Stimulated activated CD4-positive, alpha-beta T cell treated with anti-CD3 and anti-CD28 coated beads, Interleukin-15, amount 100 ng/mL, for 24 hours (primary cell): ENCODE results near the gene ANKMY1.

Experiments
- DNase-seq: peaks from one replicate; pipeline ENCODE4 v3.0.0-alpha.2; 2020

ANKMY1 gene, protein sequence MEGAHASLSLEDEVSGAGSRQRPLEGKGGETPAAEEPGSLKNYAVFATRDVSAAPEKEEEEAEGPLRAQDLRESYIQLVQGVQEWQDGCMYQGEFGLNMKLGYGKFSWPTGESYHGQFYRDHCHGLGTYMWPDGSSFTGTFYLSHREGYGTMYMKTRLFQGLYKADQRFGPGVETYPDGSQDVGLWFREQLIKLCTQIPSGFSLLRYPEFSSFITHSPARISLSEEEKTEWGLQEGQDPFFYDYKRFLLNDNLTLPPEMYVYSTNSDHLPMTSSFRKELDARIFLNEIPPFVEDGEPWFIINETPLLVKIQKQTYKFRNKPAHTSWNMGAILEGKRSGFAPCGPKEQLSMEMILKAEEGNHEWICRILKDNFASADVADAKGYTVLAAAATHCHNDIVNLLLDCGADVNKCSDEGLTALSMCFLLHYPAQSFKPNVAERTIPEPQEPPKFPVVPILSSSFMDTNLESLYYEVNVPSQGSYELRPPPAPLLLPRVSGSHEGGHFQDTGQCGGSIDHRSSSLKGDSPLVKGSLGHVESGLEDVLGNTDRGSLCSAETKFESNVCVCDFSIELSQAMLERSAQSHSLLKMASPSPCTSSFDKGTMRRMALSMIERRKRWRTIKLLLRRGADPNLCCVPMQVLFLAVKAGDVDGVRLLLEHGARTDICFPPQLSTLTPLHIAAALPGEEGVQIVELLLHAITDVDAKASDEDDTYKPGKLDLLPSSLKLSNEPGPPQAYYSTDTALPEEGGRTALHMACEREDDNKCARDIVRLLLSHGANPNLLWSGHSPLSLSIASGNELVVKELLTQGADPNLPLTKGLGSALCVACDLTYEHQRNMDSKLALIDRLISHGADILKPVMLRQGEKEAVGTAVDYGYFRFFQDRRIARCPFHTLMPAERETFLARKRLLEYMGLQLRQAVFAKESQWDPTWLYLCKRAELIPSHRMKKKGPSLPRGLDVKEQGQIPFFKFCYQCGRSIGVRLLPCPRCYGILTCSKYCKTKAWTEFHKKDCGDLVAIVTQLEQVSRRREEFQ

GRCh38 chr2:240557808-240558207, at the start of gene ANKMY1:
ANKMY1 (minus strand) TSS chr2:240557988; CDS start chr2:240557335, 653 bp downstream.
- peak; percentile 87 for DNase-seq

DNA sequence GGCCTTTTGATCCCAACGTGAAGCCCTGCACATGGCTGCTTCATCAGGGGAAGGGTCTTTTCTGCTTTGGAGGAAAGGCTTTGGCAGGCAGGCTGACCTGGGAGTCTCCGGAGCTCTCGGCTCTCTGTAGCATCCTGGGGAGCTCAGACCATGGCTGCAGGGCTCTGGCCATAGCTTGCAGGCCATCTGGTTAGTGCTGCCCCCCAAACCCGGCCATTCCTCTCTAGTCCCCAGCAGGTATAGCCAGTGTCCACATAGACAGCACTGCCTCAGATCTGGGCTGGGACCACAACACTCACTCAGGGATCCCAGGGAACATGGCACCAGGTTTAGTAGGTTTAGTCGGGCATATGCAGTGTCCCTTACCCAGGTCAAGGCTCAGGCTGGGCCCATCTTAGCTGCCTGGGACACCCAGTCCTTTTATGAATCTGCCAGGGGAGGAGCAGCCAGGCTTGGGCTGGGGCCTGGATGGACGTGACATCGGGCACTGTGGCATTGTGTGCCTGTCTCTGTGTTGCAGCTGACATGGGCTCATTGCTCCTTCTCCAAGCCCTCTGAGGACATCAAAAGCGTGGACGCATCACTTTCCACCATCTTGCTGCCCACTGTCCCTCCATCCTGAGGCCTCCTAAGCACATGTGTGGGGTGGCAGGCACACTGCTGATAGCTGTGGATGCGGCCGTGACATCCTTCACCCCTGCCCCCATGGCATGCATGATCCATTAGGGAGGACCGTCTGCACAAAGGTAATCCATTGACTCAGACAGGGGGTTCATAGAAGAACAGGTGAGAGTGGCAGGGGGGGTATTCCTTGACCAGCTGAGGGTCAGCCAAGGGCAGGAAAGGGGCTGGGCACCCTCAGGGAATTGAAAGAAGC, 48.3 kb upstream of the ANKMY1 start:
- DNase-seq = no peak

DNA sequence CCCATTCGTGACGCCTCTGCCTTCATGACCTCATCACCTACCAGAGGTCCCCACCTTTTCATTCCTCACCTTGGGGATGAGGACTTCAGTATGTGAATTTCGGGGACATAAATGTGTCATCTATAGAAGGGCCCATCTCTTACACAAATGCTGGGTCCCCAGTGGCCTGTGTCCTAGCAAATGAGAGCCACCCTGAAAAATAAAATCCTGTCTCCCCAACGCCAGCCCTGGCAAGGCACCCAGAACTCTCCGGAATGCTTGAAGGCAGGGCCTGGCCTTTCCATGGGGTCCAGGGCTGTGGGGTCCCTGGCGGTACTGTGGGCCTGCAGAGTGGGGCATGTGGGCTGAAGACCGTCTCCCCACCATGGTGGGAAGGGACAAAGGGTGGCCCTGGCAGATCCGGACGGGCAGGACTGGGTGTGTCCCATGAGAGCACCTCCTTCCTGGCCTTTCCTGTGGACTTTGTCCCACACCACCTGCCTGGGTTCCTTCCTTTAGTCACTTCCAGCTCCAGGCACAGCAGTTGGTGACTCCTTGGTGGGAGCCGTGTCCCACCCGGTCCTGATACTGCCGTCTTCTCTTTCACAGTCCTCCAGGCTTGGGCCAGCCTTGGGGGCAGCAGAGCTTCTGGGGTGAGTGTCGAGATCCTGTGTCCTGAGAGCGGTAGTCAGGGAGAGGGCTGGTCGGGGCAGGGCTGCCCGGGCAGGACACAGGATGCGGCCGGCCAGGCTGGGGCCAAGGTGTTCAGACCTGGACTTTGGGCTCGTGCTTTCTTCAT, 47.3 kb upstream of the ANKMY1 start:
- no peak for DNase-seq

- peak; percentile 5 for DNase-seq
These were observed 46.6 kb upstream of the ANKMY1 start for GRCh38 chr2:240604291-240604938.

DNA sequence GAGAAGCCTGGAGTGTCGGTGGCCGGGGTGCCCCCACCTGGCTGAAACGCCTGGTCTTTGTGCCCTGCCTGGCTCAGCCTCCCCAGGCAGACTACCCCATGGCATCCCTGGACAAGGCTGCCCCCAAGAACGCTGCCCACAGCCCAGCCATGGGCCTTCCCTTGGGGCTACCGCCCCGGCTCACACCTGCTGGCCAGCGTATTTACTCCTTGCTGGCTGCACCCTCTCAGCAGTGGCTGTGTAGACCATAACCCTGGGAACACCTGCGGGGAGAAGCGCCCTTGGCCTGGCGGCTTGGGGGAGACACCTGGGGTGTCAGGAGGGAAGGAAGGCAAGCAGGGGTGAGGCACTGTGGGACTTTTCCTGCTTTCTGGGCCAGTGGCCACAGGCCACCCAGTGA, 46.1 kb upstream of the ANKMY1 start:
- peak; percentile 1 for DNase-seq

DNA sequence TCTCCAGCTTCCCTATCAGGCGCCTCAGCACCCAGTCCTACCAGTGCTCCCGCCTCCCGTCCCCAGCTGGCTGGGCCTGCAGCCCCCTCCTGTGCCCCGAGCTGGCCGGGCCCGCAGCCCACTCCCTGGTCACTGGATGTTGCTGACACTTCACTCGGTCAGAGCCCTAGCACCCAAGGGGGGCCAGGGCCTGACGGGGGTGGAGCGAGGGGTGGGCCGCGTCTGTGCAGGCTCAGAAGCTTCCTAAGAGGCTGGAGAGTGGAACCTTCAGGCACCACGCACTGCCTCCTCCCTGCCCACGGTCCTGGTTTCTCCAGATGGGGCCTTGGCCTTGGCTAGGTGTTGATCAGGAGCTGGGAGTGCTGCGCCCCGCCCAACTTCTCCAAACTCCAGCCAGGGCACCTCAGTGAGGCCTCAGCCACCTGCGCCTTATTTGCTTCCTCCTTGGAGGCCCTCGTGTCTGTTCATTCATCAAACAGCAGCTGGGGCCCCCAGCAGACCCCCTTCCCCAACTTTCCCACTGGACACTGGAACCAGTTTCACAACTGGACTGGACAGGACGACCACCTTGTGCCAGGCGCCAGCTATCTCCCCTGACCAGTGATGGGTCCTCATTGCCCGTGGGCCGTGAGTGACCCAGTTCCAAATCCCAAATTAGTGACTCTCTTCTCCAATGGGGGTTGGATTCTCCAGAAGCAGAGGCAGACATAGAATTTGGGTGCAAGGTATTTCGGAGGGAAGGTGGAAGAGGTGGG, 45.5 kb upstream of the ANKMY1 start:
- peak; percentile 1 for DNase-seq

DNA sequence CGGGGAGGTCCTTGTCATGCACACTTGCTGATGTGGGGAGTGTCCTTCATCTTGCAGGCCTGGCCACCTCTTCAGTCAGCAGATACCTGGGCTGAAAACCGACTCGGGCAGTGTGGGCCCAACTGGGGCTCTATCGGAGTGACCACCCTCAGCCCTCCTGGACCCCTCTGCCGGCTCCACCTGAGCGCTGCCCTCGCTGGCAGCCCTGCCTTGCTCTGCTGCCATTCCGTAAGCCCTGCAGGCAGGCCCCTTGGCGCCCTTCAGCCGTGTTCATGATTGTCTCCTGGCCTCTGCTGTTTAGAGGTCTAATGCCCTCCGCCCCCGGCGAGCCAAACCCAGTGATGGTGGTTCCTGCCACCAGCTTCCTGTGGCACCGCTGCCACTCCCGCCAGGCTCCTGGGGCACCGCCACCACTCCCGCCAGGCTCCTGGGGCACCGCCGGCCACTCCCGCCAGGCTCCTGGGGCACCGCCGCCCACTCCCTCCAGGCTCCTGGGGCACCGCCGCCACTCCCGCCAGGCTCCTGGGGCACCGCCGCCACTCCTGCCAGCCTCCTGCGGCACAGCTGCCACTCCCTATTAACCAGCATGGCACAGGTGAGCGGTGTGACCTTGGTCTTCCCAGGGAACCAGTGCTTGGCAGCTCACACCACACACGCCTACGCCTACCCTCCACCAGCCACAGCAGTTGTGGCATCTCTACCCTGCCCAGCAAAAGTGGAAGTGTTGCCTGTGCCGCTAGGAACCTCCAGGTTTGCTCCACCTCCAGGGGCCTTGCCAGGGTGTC, 44.7 kb upstream of the ANKMY1 start:
- DNase-seq = peak; percentile 1

- no peak for DNase-seq
These were observed 44.0 kb upstream of the ANKMY1 start for GRCh38 chr2:240601831-240602160.

DNA sequence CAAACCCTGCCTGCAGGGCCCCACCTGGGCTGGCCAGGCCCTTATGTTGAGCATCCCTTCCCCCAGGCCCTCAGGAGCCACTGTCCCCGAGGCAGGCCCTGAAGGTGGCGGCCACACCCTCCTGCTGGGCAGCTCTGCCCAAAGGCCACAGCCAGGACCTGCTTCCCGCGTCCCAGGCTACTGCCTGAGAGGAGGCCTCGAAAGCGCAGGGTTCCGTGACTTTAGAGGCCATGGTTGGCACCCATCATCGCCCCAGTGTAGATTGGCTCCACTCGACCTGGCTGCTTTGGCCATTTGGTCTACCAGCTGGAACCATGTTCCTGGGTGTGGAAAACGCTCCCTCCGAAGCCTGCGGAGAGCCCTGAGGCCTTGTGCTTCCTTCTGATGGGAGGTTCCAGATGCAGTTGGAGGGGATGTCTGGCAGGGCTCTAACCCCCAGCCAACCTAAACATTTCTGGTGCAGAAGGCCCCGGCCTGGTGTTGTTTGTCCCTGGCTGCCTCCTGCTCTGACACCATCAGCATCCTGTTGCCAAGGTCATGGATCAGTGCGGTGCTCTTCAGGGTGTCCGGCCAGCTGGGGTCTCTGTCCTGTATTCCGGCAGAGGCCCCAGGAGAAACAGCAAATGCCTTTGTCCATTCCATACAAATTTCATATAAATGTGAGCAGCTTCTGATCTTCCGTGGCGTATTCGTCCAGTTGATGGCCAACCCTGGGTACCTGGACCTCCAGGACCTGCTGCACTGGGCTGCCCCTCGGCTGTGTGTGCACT, 43.5 kb upstream of the ANKMY1 start:
- DNase-seq = peak; percentile 1

DNA sequence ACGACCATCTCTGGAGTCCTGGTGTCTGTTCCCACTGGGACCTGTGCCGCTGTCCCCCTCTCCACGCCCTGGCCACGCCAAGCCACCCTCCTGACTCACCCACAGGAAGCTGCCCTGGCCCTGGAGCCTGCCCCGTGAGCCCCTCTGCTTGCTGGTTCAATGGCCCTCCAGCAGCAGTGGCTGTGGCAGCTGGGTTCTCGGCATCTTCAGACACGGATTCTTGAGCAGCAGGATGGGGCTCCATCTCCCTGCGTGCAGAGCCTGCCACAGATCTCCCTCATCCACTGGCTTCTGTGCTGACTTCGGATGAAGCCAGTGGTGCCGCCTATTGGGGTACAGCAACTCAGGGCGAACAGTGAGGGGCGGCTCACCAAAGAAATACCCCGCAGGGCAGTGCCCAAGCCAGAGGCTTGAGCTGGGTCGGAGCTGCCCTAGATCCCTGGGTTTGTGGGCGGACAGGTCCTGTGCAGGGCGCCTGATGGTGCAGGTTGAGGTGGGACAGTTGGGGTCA, 42.7 kb upstream of the ANKMY1 start:
- DNase-seq = no peak

GRCh38 chr2:240599141-240599583, 41.4 kb upstream of the ANKMY1 start:
- DNase-seq = no peak

DNA sequence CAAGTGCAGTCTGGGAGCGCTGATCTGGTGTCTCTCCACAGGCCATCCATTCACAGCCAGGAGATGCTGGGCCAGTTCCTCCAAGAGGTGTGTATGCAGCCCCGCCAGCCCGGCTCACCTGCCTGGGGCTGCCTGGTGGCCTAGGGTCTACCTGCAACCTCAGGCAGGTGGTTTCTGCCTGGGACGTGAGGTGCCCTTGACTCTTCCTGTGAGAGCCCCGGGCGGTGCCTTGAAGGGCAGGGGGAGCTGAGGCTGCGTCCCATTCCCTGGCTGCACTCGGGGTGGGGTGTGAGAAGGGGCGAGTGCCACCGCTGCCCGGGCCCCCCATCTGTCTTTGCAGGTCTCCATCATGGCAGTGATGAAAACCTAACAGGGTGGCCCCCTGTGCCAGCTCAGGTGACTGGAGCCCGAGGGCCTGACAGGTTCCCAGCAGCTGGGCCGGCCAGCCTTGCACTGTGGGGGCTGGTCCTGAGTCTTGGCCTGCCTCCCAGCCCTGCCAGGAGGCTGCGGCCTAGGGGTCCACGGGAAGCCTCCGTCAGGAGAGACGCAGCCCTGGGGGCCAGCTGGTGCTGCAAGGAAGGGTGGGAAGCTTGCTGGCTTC, 40.6 kb upstream of the ANKMY1 start:
- no peak for DNase-seq

DNA sequence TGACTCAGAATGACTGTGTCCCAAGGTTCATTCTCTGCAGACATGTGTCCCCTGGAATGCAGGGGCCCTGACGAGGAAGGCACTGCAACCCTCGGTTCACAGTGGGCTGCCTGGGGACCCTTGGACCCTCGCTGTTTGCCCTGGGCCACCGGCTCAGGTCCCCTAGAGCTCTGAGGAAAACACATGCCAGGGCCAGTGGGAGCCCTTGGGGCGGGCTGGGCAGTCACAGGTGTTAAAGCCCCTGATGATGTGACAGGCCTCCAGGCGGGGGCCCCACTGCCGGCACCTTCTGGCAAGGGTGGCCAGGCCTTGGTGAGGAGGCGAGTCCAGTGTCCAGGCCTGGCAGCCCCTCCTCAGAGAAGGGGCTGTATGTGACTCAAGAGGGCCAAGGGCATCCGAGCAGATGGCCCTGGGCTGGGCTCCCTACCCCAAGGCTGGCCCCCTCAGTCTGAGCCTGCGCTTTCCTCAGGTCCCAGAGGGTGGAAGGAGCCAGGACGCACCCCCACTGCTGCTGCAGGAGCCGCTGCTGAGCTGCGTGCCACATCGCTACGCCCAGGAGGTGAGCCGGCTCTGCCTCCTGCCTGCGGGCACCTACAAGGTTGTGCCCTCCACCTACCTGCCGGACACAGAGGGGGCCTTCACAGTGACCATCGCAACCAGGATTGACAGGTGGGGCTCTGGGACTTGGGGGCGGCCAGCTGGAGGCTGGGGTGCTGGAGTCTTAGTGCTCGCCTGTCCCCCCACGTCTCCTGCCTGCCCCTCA, 39.8 kb upstream of the ANKMY1 start:
- DNase-seq = no peak

DNA sequence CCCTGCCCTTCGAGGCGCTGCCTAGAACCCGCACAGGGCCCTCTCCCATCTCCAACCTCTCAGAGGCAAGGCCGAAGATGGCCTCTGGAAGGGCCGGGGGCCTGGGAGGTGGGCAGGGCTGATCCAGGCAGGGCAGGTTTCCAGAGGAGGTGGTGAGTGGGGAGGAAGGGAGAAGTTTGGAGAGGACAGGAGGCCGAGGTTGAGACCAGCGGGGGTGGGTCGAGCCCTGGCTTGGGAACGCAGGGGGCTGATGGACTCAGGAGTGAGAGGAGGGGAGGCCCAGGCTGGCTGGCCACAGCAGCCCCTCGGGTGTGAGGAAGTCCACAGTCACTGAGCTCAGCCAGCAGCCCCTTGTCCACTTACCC, 39.2 kb upstream of the ANKMY1 start:
- peak; percentile 0 for DNase-seq

- DNase-seq = peak; percentile 1
These were observed 38.7 kb upstream of the ANKMY1 start for GRCh38 chr2:240596491-240596931.

DNA sequence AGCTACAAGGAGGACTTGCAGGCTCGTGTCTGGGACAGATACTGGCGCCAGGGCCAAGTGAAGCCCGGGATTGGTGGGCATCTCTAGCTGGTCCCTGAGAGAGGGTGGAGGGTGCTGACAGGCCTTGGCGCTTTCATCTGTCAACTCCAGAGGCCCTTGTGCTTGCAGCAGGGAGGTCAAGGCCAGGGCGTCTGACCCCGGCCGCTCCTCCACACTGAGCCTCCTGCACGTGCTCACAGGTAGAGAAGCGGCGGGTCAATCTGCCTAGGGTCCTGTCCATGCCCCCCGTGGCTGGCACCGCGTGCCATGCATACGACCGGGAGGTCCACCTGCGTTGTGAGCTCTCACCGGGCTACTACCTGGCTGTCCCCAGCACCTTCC, 38.3 kb upstream of the ANKMY1 start:
- peak; percentile 0 for DNase-seq

GRCh38 chr2:240595381-240596079, 37.7 kb upstream of the ANKMY1 start:
- DNase-seq = peak; percentile 52
